C1 segment of cervical spinal cord (tissue), 14 donors: ENCODE results near the gene PTPN20.
"Not testable (repeated sequence)": the region's sequence is repeated elsewhere in the genome, so short reads cannot be mapped to it uniquely, and the experiment has no call there.

ENCODE experiments used
- DNase-seq, 14 donors: peaks; one replicate each; lab custom pipeline; 2025; lab: John Stamatoyannopoulos, UW

Gene PTPN20, protein sequence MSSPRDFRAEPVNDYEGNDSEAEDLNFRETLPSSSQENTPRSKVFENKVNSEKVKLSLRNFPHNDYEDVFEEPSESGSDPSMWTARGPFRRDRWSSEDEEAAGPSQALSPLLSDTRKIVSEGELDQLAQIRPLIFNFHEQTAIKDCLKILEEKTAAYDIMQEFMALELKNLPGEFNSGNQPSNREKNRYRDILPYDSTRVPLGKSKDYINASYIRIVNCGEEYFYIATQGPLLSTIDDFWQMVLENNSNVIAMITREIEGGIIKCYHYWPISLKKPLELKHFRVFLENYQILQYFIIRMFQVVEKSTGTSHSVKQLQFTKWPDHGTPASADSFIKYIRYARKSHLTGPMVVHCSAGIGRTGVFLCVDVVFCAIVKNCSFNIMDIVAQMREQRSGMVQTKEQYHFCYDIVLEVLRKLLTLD

DNA sequence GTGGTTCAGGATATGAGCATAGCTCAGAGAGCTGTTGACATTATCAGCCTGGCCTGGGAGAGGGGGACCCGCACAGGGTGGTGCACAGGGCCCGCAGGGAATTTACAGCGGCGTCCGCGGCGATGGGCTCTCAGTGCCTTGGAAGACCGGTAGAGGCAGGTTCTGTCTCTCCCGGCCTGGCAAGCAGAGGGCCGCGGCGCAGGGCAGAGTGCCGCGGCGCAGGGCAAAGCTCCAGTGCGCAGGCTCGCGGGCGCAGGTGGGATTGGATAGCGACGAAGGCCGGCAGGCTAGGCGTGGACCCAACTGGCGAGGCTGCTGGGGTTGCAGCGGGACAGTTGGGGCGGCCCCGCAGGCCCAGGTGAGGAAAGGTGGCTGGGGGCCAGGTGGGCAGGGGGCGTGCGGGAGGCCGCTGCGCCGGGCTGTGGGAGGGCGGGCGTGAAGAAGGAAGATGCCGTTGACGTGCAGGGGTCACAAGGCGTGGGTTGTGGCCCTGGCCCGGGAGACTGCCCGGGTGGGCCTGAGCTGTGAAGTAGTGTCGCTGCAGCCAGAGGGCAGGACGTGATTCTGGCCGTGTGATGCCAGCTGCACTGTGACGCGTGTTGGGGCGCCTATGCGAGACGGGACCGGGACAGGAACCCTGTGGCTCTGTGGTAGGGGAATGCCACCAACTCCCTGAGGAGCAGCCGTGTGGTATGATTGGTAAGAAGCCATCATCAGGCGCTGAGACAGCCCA is at the start of gene PTPN20:
PTPN20 (plus strand) TSS at position 285 of the 733 bp plus-strand sequence. CDS start 21,072 bp downstream, outside the sequence.
- DNase-seq = peak in 5 of 14 donors; percentile 3 to 65 (median 19)

DNA sequence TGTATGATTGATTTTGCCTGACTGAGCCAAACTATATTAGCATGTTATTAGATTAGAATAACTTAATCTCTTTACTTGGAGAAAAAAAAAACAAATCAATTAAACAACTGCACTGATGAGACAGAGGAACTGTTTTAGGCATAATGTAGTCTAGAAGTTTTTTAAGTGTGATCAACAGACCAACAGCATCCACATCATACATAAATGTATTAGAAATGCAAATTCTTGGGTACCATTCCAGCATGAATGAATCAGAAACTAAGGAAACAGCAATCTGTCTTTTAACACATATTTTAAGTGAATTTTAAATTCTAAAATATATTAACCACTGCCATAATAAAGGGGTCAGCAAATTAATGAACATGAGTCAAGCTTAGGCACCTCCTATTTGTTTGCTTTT is 41.5 kb upstream of the PTPN20 start:
- not testable (repeated sequence) for DNase-seq

DNA sequence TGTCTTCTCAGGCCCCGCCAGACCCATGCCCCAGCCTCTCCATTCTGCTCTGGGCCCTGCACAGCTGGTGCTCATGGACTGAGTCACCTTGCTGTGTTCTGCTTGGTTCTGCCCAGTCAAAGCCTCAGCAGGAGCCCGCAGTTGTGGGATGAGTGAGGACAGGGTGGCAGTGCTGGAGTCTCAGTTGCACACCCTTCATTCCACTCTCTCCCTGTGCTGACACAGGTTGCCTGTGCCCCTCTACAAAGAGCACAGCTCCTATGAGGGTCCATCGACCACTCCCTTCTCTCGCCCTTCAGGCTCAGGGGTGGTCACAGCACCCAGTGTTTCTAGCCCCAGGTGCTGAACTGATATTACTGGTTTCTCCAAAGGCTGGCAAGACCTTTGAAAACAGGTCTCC is 39.6 kb upstream of the PTPN20 start:
- DNase-seq = not testable (repeated sequence)

DNA sequence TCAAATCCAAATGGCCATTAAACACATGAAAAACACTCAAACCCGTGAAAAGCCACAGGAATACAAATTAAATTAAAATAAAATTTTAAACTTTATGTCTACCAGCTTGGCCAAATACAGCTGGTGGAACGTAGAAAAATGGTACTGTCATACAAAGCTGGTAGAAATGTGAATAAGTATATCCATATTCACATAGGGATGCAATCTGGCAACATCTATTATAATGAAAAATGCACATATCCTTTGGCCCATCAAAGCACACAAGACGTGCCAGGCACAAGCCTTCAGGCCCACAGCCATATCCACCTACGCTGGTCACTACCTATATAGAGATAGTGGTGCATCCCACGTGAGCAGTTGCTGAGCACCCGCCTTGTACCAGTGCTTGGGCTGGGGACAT is 35.9 kb upstream of the PTPN20 start:
- not testable (repeated sequence) for DNase-seq

DNA sequence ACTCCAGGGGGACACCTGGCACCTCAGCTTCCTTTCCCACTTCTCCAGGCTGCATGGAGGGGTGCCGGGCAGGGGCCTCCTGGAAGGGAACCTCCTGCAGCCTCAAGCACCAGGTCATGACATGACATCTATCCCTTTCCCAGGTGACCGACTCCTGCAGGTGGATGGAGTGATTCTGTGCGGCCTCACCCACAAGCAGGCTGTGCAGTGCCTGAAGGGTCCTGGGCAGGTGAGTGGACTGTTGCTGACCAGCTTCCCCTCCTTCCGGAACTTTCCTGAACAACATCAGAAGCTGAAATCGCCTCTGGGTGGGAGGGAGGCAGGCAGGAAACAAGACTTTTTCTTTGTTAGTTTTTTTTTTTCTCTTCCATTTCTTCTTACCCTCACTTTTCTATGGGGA is 34.5 kb upstream of the PTPN20 start:
- DNase-seq = not testable (repeated sequence)

DNA sequence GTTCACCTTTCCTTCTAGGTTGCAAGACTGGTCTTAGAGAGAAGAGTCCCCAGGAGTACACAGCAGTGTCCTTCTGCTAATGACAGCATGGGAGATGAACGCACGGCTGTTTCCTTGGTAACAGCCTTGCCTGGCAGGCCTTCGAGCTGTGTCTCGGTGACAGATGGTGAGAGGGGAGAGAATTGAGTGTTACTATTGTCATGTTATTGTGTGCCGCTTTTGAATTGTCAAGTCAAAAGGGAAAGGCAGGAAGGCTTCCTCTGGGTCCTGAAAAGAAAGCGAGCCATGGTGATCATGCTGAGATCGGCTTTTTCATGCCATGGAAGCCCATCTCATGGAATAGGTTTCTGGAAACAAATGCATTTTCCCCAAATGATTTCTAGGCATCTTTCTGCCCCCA is 32.5 kb upstream of the PTPN20 start:
- peak in 4 of 14 donors; percentile 7 to 93 (median 40) for DNase-seq

DNA sequence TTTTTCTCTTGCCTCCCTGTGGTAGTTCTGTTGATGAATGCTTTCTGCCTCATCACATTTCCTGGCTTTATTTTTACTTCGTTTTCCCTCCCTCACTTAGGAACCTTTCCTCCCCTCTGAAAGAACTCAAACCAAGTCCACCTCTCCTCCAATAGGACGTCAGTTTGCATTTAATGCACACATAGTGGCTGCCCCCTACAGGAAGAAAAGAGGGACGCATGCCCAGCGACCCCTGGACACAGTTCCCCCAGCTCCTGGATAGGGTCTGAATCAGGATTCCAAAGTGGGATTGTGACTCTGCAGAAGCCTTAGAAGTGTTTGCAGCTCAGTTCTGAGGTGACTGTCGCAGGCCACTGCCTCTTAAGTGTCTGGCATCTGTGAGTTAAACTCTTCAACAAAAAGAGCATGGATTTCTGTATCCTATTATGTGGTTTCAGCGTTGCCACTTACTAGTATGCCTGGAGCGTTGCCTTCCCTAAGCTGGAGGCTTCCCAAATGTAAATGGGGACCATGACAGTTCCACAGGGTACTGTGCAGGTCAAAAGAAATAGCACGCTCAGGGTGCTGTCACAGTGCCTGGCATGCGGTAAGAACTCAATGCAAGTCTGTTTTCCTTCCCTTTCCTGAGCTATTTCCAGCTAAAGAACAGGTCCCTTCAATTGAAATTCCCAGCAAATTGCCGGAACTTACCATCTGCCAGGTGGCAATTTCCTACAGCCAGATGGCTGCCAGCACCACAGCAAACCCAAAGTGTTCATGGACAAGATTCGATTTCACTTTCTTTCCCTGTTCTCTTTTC is 20.2 kb upstream of the PTPN20 start:
- peak in 2 of 14 donors; percentile 6 to 87 for DNase-seq

DNA sequence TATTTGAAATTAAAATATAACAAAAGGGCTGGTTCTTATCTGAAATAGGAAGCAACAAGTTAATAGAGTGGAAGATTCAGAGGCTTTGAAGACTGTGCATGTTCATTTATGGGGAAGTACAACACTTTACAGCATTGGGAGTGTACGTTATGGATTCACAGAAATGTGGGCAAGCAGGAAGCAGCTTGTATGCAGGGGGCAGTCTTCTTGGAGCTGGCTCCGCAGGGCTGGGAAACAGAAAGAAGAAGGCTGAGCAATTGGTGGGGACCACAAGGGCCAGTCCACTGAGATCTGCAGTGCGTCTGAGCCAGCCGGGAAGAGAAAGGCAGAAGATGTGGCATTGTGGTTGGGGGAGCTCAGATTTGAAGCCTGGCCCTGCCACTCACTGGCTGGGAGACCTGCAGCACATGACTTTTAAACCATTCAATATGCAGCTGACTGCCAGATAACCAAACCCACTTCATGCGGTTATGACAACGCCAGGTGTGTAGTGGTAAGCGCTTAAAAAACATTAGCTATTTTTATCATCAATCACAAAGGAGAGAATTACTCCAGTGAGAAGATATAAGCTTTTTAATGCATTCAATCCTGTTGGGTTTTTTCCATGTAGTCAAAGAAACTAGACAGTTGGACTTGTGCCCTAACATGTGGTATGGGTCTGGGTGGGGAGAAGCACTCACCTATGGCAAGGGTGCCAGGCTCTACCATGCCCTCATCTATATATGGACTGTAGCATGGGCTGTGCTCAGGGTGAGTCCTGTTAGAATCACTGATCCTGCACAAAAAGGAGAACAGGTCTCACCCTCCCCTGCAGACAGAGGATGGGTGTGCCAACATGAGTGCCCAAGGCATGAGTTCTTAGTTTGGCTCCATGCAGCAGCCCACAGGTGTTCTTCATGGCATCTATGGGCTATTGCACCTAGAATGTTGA is 14.2 kb upstream of the PTPN20 start:
- DNase-seq = not testable (repeated sequence)

DNA sequence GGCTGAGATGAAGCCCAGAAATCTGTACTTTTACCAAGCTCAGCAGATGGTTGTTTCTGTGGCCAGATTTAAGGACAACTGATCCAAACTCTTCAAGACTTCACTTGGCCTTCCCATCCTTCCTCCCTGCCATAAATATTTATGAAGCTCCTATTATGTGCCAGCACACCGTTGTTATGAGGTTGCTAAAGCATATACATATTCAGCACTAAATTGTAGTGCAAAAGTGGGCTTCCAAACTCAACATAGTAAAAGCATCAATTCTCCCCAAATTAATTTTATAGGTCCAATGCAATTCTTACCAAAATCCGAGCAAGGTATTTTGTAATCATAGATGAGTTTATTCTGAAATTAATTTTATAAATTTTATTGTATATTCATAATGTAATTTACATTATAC is 10.0 kb upstream of the PTPN20 start:
- DNase-seq = not testable (repeated sequence)

DNA sequence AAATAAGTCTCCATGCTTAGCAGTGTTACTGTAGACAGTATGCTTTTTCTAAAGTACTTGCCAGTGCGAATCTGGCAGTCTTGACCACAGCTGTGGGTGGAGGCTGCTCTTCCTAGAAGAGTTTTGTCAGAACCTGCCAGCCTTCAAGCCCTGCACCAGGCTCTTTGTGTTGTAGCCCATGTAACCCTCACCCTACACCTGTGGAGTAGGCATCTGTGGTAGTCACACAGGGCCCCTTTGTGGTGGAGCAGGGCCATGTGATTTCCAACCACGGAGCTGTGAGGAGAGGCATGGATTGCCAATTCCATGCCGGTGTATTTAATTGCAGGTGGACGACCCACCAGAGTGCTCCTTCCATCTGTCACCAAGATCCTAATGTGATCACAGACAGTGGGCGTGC is 7.4 kb upstream of the PTPN20 start:
- DNase-seq = not testable (repeated sequence)

DNA sequence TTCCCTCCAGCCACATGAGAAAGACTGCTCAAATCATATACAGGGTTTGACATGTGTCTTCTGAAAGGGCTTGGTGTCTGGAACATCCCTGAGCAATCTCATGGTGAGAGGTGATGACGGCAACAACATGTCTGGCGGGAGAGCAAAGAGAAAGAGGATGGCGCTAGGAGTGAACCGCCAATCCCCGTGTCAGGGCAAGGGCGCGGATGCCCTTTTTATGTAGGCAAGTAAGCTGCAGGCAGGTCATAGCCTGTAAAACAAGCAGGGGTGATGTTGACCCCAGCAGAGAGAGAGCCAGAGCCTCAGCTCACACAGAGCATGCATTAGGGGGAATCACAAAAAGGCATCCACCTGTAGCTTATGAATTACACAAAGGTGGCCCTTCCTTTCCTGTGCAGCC is 4.9 kb upstream of the PTPN20 start:
- not testable (repeated sequence) for DNase-seq

DNA sequence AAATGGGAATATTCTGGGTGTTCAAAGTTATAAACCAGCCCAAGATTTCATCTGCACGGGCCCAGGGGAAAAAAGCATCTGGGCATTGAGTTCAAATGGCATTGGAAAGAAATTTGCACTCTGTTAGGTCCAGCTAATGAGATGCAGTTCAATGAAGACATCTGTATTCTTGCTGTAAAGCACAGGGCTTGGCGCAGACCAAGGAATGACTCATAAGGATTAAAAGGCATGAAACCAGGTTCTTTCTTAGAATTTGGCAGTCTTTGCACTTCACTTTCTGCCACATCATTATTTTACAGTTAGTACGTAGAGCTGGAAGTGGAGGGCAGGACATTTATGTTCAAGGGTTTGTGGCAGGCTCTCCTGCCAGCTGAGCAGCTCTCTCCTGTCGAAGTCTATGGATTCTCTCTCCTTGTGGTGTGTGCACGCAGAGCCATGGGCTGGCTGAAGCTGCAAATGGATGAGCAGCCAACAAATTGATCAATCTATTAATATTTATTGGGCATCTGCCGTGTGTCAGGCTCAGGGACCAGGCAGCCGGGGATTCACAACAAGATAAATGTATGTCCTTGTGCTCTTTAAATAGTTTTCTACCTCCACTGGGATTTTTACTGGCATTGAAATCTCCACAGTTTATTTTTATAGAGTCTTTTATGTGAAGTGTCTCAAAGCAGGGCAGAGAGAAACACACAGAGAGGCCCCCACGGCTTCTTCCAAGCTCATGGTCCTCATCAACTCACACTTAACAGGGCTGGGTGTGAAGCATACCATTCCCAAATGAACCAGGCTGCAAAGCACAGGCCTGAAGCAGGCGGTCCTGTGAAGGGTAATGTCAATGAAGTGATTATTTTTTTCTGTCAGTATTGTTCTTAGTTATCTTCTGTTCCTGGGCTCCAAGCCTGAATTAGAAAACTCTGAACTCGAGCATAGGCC is 3.8 kb upstream of the PTPN20 start:
- DNase-seq = not testable (repeated sequence)

DNA sequence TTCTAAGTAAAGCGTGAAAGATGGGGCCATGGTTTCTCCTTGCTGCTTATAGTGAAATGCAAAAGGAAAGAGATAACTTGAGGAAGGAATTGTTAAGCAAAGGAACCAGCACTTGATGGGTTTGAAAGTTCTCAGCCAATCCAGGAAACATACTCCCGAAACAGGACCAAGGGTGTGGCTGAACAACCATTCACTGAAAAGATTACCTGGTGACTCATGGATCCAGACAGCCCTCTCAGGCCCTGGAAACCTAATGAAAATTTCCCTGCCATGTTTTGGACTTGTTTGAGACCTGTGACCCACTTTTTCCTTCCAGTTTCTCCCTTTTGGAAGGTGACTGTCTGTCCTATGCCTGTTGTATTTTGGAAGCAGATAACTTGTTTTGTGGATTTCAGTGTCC is 11.3 kb downstream of the PTPN20 start:
- DNase-seq = not testable (repeated sequence)

DNA sequence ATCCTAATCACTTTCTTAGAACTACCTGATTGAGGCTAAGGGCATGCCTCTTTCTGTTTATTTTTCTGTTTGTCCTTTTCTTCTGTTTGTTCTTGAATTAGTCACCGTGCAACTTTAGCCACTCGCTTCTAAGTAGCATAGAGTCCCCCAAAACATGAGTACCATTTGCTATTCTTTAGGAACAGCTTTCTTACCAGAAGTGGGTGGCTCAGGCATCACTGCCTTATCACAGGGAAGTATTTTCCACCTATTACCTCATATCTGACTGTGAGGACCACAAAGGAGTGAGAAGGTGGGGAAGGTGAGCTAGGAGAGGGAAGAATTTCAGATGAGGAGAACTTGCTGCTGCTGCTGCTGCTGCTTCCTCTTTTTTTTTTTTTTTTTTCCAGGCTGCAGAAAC is 13.9 kb downstream of the PTPN20 start:
- DNase-seq = not testable (repeated sequence)

DNA sequence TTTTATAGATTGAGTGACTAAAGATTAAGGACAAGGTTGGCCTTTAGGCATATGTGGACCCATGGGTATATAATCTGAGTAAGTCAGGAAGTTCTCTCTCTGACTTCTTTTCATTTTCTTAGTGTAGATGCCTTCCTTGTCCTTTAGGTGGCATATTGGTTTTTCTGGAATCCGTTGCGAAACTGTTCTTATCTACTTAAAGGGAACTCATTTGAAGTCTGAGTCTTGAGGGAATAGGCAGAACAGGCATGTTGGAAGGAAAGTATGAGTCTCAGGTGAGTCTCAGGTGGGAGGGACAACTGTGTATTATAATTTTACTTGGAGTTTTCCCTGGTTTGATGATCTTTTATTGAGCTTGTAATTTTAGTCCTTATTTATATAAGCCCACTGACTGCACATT is 14.6 kb downstream of the PTPN20 start:
- DNase-seq = not testable (repeated sequence)

DNA sequence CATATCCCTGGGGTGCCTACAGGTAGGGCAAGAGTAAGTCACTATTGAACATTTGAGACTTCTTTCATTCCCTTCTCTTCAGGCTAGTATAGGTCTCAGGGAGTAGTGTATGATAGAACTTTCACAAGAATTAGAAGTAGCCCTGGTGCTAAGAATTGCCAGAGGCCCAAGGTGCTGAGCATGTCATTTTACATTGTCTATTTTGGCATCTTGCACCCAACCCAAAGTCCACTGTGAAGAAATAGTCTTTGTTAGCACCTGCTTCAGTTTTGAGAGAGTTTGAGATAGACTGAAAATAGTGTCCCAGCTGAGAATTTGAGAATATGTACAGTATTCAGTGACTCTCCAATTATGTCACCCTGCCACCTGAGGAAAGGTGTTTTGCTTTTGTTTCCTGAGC is 17.6 kb downstream of the PTPN20 start:
- not testable (repeated sequence) for DNase-seq

DNA sequence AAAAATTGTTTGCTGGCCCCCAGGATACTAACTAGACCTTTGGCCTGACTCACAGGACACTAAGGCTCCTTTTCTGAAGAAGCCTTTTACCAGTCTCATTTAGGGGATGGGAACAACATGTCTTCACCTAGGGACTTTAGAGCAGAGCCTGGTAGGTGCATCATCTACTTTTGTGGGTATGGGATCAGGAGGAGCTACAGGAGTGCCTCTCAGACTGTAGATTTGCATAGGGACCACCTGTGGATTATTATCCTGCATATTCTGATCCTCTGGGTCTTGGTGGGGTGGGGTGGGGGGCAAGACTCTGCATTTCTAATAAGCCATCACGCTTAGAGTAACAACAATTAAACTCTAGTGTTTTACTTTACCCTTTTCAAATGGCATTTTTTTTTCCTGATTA is 21.2 kb downstream of the PTPN20 start:
- DNase-seq = not testable (repeated sequence)

DNA sequence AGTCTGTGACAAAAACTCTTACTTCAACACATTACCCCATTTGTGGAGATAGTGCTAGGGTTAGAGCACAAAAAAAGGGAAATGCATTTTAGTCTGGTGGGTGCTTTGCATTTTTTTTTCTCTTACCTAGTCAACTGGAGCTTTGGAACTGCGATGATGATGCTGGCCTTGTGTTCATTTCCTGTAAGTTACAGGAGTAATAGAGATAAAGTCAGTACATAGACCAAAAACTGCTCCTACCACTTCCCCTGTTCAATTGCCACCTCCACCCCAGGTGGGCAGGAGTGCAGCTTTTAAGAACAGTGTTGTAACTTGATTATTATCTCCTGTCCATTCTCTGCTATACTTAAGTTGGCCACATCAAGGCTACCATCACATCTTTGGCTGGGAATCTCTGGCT is 29.9 kb downstream of the PTPN20 start:
- not testable (repeated sequence) for DNase-seq

DNA sequence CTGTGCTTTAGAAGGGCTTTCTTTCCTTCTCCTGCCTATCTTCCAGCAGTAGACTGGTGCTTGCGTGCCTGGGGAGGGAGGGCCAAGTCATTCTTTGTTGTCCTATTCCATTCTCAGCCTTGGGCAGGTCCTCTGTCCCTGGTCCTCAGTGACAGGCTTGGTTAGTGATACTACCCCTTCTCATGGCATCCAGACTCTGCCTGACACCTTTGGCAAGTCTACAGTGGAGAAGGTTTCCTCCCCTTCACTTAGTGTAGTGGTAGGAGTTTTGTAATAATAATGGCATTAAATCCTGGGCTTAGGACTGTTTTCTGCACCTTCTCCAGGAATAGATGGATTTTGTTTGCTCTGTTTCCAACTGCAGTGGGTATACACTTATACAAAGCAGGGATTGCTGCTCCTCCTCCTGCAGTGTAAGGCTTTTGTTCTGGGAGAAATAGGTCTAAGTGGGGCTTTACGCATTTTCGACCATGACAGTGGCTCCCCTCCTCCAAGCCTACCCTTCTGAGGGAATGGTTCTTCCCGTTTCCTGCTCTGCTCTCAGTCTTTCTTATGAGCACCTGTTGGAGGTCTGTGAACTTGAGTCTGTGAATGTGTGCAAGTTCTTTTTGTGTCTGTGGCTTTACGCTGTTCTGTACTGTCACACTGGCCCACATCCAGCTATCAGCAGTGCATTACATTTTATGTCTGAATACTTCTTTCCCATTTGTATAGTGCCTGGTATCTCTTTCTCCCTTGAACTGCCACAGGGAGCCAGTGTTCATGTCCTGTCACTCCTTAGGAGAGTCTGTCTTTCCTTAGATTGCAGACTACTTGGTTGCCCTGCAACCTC is 37.7 kb downstream of the PTPN20 start:
- DNase-seq = not testable (repeated sequence)
